PC-9 (cell line): Measurements from ENCODE around the gene MAN1C1.

ENCODE experiments used
- CTCF ChIP-seq: fragments of 200-600 bp; sonication (generic); conservative IDR thresholded peaks from 2 replicates; pipeline ENCODE4 v1.6.1; 2017; ENCODE audit warnings: mixed run types, antibody characterized with exemption, mild to moderate bottlenecking, moderate library complexity
- EZH2 ChIP-seq: fragments of 200-600 bp; sonication (generic); IDR thresholded peaks from 2 replicates; pipeline ENCODE4 v1.8.0; 2017; ENCODE audit warnings: antibody characterized with exemption, low read depth

- TF ChIP-seq CTCF: no peak
- no peak for TF ChIP-seq EZH2
Measured at GRCh38 chr1:25671929-25672328, 55.3 kb downstream of the MAN1C1 start.
